Suprapubic skin (tissue), 4 donors: Measurements from ENCODE around the gene ENO4.

Source experiments
- CTCF ChIP-seq, 2 donors: fragments of 200-600 bp in 1 of 2; fragments of 450-650 bp in 1 of 2; sonication (generic) in 1 of 2; IDR thresholded peaks; one replicate each; pipeline ENCODE4 v1.5.1; 2016 to 2019; ENCODE audit warnings: antibody characterized with exemption in 2 of 2, mild to moderate bottlenecking in 1 of 2, moderate library complexity in 1 of 2
- EP300 ChIP-seq: sonication (generic); formaldehyde crosslinking; IDR thresholded peaks from one replicate; pipeline ENCODE4 v1.6.1; 2017; ENCODE audit warnings: antibody characterized with exemption
- POLR2A ChIP-seq, 2 donors: fragments of 450-650 bp; IDR thresholded peaks; one replicate each; pipeline ENCODE4 v1.6.1; 2017; ENCODE audit warnings: antibody characterized with exemption in 2 of 2, mild to moderate bottlenecking in 2 of 2, moderate library complexity in 2 of 2
- POLR2AphosphoS5 ChIP-seq, 3 donors: sonication (generic); formaldehyde crosslinking; IDR thresholded peaks; one replicate each; pipeline ENCODE4 v1.6.1; 2017; ENCODE audit warnings: antibody characterized with exemption in 3 of 3

GRCh38 chr10:116857156-116857555 lies 7.9 kb downstream of the ENO4 start:
- TF ChIP-seq CTCF (IDR thresholded peaks at IDR 0.05) = no peak
- TF ChIP-seq POLR2A (IDR thresholded peaks at IDR 0.05) = no peak
- no peak for TF ChIP-seq POLR2AphosphoS5 (IDR thresholded peaks at IDR 0.05)
- TF ChIP-seq EP300 = no peak
